Measurements from ENCODE around the gene CCR5AS.
A peak's percentile ranks its signal among the peaks of the same experiment; 100 is the strongest.
"Not testable (repeated sequence)": the region's sequence is repeated elsewhere in the genome, so short reads cannot be mapped to it uniquely, and the experiment has no call there.

Gene CCR5AS

DNA sequence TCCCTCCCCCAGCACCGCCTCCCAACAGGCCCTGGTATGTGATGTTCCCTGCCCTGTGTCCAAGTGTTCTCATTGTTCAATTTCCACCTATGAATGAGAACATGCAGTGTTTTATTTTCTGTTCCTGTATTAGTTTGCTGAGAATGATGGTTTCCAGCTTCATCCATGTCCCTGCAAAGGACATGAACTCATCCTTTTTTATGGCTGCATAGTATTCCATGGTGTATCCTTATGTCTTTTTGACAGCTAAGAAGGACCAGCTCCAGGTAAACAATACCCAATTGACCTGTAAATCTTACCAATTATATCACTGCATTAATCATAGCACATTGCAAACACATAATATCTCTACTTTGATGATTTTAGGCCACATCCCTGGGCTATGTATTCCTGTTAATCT is 24.0 kb upstream of the CCR5AS start:
- ATAC-seq; intact Hi-C loops (cut with DNase I): not testable (repeated sequence)

DNA sequence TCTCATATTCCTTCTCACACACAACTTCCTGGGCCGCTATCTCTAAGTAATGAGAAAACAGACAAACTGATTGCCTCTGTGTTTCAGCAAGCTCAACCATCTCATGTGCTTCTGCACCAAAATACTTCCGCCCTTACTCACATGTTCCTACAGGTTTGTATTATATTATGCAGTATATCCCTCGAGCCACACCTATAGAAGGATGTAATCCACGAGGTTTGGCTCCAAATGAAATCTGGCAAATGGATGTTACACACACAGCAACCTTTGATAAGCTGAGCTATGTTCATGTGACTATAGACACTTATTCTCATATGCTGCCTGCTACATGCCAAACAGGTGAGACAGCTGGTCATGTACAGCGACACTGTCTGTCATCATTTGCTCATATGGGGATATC is 22.8 kb upstream of the CCR5AS start:
- no peak for DNase-seq
- intact Hi-C loops (cut with DNase I), result no loop called here

More for the DNA sequence above, 24.0 kb upstream of the CCR5AS start:
- not testable (repeated sequence) for DNase-seq

DNA sequence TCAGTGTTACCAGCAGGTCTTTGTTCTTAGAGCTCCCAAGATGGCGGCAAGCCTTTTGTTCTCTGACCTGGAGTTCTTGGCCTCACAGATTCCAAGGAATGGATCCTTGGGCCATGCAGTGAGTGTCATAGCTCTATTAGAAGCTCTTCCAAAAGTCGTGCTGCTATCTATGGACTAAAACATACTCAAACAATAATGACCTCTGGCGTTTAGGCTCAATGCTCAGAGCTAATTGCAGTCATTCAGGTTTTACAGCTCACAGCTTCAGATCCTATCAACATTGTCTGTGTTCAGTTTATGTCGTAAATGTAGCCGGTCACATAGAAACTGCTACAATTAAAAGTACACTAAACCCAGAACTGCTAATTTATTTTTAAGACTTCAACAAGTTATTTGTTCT is 22.4 kb upstream of the CCR5AS start:
- ATAC-seq (no peak), DNase-seq (no peak)
- intact Hi-C loops (cut with DNase I), result no loop called here

More for the DNA sequence above, 22.8 kb upstream of the CCR5AS start:
- ATAC-seq, result no peak

DNA sequence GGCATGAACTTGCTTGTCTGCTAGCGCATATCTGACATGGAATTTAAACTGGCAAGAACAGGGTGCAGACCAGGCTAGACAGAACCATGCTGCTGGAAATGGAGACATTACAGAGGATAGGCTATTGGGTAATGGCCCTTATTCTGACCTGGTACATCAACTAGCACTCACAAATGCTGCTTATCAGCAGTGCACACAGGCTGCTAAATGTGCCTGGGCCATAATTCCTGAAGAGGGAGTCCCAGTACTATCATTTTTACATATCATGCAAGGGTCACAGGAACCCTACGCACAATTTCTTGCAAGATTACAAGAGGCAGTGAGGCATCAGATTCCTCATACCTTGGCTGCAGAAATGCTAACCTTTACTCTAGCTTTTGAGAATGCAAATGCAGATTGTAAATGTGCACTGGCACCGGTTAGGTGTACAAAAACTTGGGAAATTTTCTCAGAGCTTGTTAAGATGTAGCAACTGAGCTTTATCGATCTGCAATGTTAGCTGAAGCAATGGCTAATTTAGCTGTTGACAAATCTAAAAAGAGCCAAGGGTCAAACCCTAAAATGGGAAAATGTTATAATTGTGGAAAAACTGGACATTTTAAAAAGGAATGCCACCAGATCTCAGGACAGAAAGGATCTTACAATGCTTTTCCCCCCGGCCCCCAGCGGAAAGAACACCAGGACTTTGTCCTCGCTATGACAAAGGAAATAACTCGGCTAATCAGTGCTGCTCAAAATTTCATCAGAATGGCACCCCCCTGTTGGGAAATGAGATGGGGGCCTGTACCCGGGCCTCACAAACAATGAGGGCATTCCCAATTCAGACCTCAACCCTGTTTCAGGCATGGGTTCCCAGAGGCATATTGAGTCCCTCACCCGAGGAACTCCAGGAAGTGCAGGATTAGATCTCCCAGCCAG is 21.3 kb upstream of the CCR5AS start:
- DNase-seq (no peak), ATAC-seq (peak; percentile 87 to 94)
- intact Hi-C loops (cut with DNase I), result no loop called here

DNA sequence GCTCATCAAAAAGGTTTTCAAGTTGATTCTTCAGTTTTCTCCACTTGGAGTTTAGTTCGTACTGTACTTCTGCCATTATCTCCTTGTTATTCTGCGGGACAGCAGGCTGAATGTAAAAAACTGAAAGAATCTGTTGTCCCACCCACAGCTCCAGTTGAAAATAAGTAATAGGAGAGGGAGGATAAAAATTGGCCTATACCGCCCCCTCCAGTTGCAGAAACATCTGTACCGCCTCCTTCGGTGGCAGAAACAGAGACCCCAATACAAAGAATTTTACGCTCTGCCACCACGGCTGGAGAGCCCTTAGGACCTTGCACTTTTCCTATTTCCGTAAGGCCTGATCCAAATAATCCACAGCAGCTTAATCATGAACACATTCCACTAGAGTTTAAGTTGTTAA is 20.5 kb upstream of the CCR5AS start:
- intact Hi-C loops (cut with DNase I); ATAC-seq; DNase-seq: not testable (repeated sequence)

DNA sequence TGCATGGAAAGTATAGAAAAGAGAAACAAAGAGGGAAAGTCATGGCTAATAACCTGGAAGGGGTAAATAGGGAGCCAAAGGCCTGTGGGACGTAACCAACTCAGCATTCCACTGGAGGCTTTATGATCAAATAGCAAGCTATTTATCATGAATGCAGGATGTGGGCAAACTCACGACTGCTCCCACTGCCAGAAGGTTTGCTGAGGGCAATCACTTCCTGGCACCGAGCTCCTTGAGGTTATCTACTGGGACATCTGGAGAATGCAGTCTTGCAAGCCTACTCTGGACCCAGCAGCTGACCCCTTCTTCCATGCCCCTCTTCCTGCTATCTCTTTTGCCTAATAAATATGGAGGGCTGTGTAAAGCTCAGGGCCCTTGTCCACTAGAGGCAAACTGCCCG is 19.6 kb upstream of the CCR5AS start:
- intact Hi-C loops (cut with DNase I); ATAC-seq; DNase-seq: not testable (repeated sequence)

DNA sequence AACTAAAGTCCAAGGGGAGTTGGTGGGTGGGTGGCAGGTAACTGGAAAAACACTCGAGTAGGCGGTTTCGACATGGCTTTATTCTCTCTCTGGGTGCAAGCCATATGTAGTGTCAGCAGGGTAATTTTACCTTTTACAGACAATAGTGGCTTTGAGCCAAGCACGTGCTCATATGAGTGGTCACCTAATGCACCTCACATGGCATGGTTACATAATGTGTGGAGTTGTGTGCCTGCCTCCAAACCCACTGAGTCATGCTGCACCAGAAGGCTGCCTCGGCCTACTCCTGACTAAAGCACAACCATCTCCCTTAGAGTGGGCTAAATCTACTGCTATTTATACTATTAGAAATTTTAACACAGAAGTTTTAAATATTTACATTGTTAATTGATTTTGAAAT is 16.7 kb upstream of the CCR5AS start:
- DNase-seq, result no peak
- intact Hi-C loops (cut with DNase I), result no loop called here
- no peak for ATAC-seq

DNA sequence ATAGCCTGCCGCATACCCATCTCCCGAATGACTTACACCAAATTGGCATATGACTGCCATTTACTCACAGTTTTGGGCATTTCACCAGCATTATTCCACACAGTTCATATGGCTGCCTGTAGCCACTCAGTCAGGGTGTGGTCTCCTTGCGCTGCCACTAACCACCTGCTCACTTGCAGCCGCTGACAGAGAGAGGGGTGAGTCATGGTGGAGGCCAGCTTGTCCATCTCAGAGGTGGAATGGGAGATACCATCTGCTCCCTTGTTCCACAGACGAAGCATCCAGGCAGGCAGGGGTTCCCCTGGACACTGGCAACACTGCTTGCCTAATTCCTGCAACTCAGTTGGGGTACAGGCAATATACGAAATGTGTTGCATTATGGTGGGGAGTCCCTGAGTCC is 15.8 kb upstream of the CCR5AS start:
- DNase-seq, result no peak
- no peak for ATAC-seq
- intact Hi-C loops (cut with DNase I), result no loop called here

DNA sequence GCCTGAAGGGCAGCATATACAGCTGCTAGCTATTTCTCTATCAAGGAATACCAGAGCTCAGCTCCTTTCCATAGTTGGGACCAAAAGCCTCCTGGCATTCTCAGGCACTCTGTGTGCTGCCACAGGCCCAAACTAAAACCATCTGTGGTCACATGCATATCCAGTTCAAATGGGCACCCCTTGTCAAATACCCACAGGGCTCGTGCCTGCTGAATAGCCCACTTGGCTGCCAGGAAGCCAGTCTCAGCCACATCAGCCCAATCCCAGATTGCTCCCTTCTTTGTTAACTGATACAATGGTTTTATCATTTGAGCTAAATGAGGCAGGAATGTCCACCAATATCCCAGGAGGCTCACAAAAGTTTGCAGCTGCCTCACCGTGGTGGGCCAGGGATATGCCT is 14.1 kb upstream of the CCR5AS start:
- intact Hi-C loops (cut with DNase I), result no loop called here
- no peak for DNase-seq
- no peak for ATAC-seq

DNA sequence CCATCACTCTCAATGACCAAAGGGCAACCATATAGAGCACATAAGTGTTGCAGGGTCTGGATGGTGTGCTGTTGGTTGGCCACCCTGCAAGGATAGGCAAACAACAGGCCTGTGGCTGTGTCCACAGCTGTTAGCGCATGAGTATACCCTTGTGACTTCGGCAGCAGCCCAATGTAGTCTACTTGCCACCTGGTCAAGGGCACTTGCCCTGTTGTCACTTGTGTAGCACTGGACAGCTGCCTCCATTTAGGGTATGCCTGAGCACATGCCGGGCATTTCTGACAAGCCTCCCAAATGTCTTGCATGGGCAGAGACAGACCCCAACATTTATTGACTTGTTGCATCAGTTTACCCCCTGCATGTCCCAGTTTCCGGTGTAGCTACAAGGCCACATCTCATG is 12.9 kb upstream of the CCR5AS start:
- no peak for DNase-seq
- no peak for ATAC-seq
- intact Hi-C loops (cut with DNase I), result no loop called here

DNA sequence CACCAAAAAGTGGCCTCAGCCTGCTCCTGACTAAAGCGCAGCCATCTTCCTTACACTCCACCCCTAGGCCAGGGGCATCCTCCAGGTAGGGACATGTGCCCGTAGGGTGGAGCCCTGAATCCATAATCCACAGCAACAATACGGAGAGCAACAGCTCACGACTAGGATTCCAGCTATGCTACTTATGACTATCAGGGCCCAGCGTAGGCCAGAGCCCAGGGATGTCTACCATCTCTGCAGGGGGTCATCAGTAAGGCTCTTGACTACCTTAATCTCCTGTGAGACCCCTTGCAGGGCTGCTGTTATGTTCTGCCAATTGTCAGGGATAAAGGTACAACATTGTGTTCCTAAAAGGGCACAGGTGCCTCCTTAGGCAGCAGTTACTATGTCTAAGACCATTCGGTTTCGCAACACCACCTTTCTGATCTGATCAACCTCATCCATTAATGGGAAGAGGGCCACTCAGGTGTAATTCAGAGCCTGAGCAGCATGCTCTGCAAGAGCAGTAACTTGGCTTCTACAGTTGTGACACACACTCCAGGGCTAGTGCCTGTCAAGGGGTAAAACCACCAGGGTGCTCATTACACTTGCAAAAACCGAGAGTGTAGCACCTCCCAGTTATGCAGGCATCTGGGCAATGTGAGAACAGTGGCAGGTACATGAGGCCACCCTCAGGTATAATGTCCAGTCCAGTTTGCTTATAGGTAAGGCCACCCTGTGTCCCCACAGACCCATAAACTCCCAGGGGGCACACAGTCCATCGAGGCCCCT is 11.2 kb upstream of the CCR5AS start:
- ATAC-seq (no peak), DNase-seq (no peak)
- intact Hi-C loops (cut with DNase I), result no loop called here

DNA sequence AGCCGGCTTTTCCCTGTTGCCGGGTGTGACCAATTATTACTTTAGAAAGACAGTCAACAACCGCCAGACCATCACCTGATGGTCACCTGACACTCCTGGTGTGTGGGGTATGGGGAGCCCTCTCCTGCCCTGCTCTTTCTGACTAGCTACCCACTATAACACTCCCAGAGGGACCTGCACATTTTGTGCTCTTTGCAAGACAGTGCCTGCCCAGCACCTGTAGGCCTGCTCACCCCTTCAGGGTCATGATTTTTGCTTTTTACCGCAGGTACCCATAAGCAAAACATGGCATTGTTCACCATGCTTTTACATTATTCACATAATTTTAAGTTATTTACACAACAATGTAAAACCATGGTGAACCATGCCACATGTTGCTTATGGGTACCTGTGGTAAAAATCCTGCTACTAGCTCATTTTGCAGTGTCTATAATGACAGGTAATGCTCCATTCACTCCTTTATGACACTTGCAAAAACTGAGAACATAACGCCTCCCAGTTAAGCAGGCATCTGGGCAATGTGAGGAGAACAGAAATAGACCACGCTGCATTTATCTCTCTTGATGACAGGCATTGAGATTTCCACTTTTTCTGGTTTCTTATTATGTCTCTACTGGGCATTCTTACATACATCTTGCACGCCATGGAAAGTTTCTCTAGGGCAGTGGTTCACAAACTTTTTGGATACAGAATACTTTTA is 10.1 kb upstream of the CCR5AS start:
- ATAC-seq, result peak; percentile 46 to 70
- no peak for DNase-seq
- intact Hi-C loops (cut with DNase I), result no loop called here

DNA sequence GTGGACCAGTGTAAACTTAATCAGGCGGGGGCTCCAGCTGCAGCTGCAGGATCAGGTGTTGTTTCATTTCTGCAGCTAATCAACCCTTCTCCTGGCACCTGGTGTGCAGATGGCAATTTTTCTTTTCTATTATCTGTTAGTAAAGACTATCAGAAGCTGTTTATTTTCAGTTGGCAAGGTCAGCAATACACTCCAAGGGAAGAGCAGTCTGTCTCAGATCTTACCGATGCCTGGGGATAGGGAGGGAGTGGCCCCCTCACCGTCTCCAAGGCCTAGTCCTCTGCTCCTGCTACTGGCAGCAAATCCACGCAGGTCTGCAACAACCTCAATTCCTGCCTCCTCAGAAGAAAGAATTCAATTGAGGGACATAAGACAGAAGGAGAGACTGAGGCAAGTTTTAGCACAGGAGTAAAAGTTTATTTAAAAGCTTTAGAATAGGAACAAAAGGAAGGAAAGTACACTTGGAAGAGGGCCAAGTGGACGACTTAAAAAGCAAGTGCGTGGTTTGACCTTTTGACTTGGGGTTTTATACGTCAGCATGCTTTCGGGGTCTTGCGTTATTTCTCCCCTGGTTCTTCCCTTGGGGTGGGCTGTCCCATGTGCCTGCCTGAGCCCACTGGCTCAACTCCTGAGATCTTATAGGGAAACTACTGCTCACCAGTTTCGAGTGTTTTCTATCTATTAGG is 9.4 kb upstream of the CCR5AS start:
- DNase-seq (no peak), ATAC-seq (no peak)
- intact Hi-C loops (cut with DNase I), result no loop called here

DNA sequence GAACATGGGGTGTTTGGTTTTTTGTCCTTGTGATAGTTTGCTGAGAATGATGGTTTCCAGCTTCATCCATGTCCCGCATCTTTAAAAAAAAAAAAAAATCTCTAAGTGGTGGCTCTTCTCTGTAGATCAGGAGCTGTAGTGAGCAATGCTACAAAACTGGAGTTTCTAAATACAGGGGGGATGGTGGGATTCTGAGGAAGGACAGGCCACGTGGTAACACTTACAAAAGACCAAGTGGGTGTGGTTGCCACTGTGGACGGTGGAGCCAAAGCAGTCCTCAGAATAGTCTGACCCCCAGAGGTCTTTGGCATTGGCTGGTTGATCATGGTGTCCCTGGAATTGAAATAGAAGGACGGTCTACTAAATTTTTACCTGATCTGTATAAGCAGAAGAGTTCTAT is 7.9 kb upstream of the CCR5AS start:
- ATAC-seq, result no peak
- no peak for DNase-seq
- intact Hi-C loops (cut with DNase I), result no loop called here

DNA sequence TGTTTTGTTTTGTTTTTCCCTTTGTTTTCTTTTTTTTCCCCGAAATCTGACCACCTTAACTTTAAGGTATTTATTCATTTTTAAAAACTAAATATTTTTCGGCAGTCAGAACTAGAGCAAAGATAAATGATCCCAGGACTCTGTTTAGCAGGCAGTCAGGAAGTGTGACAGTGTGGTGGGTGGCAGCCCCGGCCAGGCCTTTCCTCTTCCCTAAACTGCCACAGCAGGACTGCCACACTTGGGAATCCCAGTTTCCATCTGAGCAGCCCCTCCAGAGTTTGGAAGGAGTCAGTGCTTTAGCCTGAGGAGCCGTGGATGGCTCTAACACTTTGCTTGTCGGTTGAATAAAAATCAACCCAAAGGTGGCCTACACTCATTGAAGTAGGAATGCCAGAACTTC is 7.1 kb upstream of the CCR5AS start:
- DNase-seq (no peak), ATAC-seq (no peak)
- intact Hi-C loops (cut with DNase I), result no loop called here

DNA sequence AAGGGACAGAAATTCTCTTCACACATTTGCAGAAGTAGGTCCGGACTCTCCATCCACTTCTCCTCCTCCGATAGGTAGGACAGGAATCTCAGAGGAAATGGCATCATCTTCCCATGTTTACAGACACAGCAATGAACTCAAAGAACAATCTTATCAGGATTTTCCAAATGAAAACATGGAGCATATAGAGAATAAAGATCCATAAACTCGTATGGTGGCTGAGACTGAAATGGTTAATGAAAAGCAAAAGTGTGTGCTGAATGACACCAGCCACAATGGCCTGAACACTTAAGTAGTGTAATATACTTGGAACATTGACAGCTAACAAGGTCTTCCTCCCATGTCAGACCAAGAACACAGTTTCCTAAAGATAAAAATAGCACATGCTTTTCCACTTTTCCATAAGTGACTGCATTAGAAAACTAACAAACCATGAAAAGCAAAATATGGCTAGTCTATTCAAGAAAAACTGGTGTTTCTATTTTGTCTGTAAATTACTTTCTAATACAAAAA is 6.0 kb upstream of the CCR5AS start:
- intact Hi-C loops (cut with DNase I), result no loop called here
- DNase-seq (no peak), ATAC-seq (no peak)

DNA sequence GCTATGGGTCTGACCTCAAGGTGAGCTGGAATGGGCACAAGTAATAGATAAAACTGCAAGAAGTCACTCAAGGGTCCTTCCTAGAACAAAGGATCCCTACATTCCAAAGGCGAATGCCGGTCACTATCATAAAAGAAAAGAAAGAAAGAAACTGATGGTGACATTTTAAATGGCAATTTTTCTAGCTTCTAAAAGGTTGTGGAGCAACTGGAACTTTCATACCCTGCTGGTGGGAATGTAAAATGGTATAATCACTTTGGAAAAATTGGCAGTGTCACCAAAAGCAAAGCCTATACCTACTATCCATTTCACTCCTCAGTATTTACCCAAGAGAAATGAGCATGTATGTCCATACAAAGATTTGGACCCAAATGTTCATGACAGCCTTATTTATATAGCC is 4.4 kb upstream of the CCR5AS start:
- DNase-seq (no peak), ATAC-seq (no peak)
- intact Hi-C loops (cut with DNase I), result no loop called here

DNA sequence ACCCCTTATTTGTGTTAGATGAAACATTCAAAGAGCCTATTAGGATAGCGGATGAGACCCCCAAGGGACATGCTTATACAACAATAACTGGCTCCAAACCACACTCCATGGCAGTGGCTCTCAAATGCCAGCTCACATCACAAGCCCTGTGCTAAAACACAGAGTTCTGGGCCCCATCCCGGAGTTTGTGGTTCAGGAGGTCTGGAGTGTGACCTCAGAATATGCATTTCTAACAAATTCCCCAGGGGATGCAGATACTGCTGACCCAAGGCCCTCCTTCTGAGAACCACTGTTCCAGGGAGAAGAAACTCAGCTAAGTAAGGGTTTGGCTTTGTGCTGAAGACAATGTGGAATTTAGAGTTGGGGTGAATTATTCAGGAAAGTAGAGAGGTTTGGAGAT is 3.8 kb upstream of the CCR5AS start:
- ATAC-seq, result no peak
- no peak for DNase-seq
- intact Hi-C loops (cut with DNase I), result no loop called here
